GM12892 (cell line): Measurements from ENCODE around the gene ADAM11.
"Not testable (repeated sequence)": the region's sequence is repeated elsewhere in the genome, so short reads cannot be mapped to it uniquely, and the experiment has no call there.

Experiments used
- DNase-seq: peaks from one replicate; pipeline ENCODE4 v3.0.0; 2011; ENCODE audit not compliant: insufficient read length
- FAIRE-seq: peaks from 2 replicates; lab custom pipeline; 2011; peaks lifted over from hg19 to GRCh38; lab: Jason Lieb, UNC
- POLR2A ChIP-seq: IDR thresholded peaks from 2 replicates; pipeline ENCODE4 v1.6.1; 2011; ENCODE audit warnings: low read depth, low read length, control low read depth
- POLR2AphosphoS5 ChIP-seq: IDR thresholded peaks from 2 replicates; pipeline ENCODE4 v1.6.1; 2011; ENCODE audit warnings: low read depth, low read length, control low read depth
- TAF1 ChIP-seq: IDR thresholded peaks from 2 replicates; pipeline ENCODE4 v1.6.1; 2011; ENCODE audit warnings: low read depth, mild to moderate bottlenecking, control low read depth, low read length, borderline replicate concordance

ADAM11 gene

GRCh38 chr17:44749076-44749979 lies 9.5 kb upstream of the ADAM11 start:
- TF ChIP-seq POLR2AphosphoS5 (no peak), TAF1 (no peak), POLR2A (no peak)
- DNase-seq: no peak
- FAIRE-seq: no peak

- TF ChIP-seq TAF1 (no peak), POLR2A (no peak), POLR2AphosphoS5 (no peak)
- FAIRE-seq (no peak), DNase-seq (no peak)
These were observed 8.8 kb upstream of the ADAM11 start for GRCh38 chr17:44749980-44750318.

- DNase-seq (no peak), FAIRE-seq (no peak)
- TF ChIP-seq POLR2A (no peak), TAF1 (no peak), POLR2AphosphoS5 (no peak)
These were observed 7.5 kb upstream of the ADAM11 start for GRCh38 chr17:44751331-44751730.

- no peak for DNase-seq
- TF ChIP-seq POLR2AphosphoS5 (no peak), POLR2A (no peak), TAF1 (no peak)
- no peak for FAIRE-seq
These were observed 7.0 kb upstream of the ADAM11 start for GRCh38 chr17:44751806-44752205.

- FAIRE-seq: no peak
- DNase-seq: no peak
- TF ChIP-seq POLR2A (no peak), TAF1 (no peak), POLR2AphosphoS5 (no peak)
These were observed 5.6 kb upstream of the ADAM11 start for GRCh38 chr17:44752953-44753861.

GRCh38 chr17:44754276-44754675 lies 4.5 kb upstream of the ADAM11 start:
- TF ChIP-seq TAF1: no peak
- no peak for TF ChIP-seq POLR2A
- no peak for TF ChIP-seq POLR2AphosphoS5
- FAIRE-seq (no peak), DNase-seq (no peak)

GRCh38 chr17:44755180-44755579 lies 3.6 kb upstream of the ADAM11 start:
- not testable (repeated sequence) for FAIRE-seq

GRCh38 chr17:44757045-44757917 lies 1.5 kb upstream of the ADAM11 start:
- no peak for FAIRE-seq
- no peak for DNase-seq

More at GRCh38 chr17:44755180-44755579, 3.6 kb upstream of the ADAM11 start:
- DNase-seq: not testable (repeated sequence)

GRCh38 chr17:44757918-44758413 lies 822 bp upstream of the ADAM11 start:
- no peak for TF ChIP-seq TAF1
- TF ChIP-seq POLR2AphosphoS5: no peak
- no peak for TF ChIP-seq POLR2A
- no peak for DNase-seq
- FAIRE-seq: no peak

More at GRCh38 chr17:44757045-44757917, 1.5 kb upstream of the ADAM11 start:
- TF ChIP-seq POLR2A (no peak), TAF1 (no peak), POLR2AphosphoS5 (no peak)

- DNase-seq (no peak), FAIRE-seq (no peak)
- TF ChIP-seq POLR2A (no peak), POLR2AphosphoS5 (no peak), TAF1 (no peak)
These were observed 513 bp downstream of the ADAM11 start for GRCh38 chr17:44759086-44759915.

GRCh38 chr17:44759916-44760243 lies 1.1 kb downstream of the ADAM11 start:
- no peak for FAIRE-seq
- DNase-seq: no peak
- TF ChIP-seq TAF1 (no peak), POLR2A (no peak), POLR2AphosphoS5 (no peak)
